HS-5 (cell line): ENCODE measurements around the gene MAP2K3.
"Not testable (repeated sequence)": the region's sequence is repeated elsewhere in the genome, so short reads cannot be mapped to it uniquely, and the experiment has no call there.

Source experiments
- DNase-seq: peaks from one replicate; pipeline ENCODE4 v3.0.0-alpha.2; 2012; ENCODE audit warnings: low read depth

Gene MAP2K3

DNA sequence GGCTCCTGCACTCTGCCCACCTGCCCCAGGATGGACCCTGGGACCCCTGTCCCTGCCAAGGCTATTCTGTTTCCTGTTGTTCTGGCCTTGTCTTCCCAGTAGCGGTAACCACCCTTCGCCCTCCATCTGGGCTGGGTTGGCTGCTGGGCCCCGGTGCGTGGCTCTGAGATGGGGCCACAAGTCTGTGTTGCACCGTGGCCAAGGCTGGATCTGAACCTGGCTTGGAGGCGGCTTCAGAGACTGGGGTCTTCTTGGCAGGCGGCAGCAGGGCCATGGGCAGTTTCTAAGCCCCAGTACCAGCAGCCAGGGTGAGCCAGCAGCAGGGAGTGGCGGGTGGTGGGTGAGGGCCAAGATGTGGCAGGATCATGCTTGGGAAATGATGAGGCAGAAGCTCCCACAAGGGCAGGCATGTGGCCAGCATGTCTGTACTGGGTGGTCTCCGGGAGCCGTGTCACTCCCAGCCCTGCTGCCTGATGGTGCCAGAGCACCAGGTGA is 12.6 kb downstream of the MAP2K3 start:
- DNase-seq, result no peak

DNA sequence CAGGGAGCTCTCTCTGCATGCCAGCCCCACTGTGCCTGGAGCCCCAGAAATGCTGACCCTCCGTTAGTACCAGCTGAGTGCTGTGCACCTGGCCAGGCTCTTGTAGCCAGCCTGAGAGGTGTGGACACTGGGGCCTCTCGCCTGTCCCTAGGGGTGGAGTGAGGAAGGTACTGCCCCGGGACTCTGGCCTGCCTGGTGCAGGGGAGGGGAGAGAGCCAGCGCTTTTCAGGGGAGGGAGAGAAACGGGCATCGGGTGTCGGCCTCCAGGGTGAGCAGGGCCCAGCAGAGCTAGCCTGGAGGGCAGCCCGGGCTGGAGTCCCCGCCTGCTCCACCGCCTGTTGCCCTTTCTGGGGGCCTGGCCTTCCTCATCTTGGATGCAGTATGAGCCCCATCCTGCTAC is 13.1 kb downstream of the MAP2K3 start:
- DNase-seq, result no peak

DNA sequence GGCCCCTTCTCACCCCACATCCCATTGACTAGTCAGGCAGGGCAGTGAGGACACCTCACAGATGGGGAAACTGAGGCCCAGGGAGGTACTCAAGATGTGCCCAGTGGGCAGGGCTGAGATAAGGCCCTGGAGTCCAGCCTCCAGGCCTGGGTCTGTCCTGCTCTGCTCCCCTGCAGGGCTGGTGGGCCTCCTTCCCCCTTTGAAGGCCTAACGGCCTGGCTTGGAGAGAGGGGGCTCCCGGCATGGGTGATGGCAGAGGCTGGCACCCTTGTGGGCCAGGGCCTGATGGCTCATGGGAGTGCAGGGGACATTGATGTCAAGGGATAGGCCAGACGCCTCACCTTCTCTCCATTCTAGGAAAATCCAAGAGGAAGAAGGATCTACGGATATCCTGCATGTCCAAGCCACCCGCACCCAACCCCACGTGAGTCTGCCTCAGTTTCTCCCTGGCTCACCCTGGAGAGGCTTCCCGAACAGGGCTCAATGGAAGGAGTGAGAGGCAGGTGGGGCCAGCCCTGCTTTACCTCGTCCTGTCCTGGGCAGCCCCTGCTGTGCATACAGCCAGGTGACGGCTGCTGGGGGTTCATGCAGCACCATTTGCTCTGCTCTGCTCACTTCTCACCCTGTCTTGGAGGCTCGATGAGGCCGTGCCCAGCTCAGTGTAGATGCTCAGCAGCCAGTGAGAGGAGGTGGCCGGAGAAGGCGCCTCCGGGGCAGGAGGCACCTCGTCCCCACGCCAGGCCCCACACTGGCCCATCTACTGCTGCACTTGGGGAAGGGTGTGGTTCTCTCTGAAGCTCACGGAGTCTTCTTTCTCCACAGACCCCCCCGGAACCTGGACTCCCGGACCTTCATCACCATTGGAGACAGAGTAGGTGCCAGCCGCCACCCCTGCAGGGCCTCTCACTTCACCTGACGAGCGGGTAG is 13.8 kb downstream of the MAP2K3 start:
- no peak for DNase-seq

DNA sequence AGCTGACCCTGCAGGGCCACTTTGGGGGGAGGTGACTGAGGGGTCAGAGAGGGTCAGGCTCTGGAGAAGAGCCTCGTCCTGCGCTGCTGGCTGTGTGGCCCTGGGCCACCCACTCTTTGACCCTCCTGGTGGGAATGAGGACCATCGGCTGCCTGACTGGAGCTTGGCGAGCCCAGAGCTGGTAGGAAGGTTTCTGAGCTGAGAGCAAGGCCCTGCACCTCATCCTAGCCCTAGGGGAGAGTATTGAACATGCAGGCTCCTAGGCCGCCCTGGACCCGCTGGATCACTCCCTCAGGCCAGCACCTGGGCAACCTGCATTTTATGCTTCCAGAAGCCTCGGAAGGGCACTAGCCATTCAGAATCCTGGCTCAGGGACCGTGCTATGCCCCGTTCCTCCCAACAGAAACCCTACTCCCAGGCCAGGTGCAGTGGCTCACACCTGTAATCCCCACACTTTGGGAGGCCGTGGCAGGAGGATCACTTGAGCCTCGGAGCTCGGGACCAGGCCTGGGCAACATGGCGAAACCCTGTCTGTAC is 14.5 kb downstream of the MAP2K3 start:
- no peak for DNase-seq

DNA sequence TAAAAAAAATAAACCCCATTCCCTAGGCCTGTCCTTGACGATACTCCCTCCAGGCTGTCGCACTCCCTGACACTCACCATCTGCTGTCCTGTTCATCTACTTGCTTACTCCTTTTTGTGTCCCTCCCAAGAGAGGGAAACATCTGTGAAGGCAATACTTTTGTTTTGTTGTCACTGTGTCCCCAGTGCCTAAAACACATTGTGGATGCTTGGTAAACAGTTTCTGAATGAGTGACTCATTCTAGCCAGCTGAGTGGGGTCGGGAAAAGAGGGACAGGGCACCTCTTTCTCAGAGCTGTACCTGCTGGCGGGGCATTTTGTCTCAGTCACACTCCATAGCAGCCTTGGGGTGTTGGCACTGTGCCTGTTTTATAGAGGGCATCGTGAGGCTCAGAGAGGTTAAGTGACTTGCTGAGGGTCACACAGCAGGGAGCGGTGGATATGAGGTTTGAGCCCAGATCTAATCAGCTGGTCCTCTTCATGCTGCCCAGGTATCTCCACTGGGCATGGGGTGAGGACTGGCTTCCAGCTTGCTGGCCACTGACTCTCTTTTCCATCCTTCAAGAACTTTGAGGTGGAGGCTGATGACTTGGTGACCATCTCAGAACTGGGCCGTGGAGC is 15.6 kb downstream of the MAP2K3 start:
- DNase-seq, result no peak

DNA sequence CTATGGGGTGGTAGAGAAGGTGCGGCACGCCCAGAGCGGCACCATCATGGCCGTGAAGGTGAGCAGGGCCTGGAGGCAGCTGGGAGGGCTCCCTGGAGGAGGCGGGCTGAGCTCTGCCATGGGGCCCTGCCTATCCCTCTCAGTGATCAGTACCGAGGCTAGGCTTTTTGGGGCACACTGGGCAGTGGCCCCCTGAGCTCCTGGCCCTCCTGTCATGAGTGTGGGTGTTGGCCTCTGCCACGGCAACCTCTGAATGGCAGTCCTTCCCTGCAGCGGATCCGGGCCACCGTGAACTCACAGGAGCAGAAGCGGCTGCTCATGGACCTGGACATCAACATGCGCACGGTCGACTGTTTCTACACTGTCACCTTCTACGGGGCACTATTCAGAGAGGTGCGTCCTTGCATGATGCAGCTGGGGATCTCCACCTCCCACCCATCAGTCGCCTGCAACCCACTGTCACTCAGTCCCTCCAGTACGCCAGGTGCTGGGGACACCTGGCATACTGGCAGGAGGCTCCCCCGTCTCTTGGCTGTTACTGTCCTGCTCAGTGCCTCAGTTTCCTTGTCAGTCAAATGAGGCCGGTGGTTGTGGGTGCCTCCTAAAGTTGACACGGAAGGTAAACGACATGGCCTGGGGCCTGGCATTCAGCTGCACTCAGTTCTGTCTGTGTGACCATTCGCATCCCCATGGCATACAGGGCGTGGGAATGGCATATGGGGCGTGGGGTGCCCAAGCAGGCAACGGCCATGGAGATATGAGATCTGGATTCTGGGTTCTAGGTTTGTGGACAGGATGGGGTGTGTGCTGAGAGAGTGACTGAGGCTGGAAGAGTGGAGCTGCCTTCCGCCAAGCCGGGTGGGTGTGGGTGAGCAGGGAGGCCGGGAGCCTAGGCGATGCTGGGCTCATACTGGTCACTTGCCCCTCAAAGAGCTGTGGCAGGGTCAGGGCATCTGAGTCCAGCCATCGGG is 16.4 kb downstream of the MAP2K3 start:
- DNase-seq, result no peak

DNA sequence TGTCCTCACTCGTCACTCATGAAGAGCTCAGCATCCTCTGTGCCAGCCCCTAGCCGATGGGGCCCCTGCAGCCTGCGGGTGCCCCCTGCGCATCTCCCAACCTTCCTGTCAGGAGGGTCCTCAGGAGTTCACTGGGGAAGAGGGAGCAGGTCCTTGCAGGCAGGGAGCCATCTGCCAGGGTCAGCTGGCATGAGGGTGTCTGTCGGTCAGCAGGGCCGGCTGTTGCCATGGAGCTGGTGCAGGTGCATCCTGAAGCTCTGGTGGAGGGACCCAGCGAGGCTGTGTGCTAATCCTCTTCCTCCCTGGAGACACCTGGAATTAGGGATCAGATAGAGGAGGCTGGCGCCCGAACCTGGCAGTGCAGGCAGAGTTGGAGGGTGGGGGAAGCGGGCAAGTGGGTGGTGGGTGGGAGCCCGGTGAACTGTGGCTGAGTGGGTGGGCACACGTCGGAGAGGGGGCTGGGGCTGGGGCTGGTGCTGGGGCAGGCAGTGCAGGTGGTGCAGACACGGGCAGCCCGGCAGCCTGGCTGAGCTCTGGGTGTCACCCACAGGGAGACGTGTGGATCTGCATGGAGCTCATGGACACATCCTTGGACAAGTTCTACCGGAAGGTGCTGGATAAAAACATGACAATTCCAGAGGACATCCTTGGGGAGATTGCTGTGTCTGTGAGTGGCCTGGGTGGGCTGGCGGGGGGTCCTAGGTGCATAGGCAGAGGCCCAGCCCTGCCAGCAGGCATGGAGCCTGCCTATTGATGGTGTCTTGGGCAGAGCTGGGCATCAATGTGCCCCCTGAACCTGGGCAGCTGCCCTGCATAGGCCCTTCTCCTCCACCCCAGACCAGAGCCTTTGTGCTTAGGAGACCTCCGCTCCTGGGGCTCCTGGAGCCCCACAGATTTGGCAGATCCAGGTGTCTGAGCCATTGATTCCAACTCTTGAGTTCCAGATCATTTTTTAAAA is 17.4 kb downstream of the MAP2K3 start:
- DNase-seq, result no peak

DNA sequence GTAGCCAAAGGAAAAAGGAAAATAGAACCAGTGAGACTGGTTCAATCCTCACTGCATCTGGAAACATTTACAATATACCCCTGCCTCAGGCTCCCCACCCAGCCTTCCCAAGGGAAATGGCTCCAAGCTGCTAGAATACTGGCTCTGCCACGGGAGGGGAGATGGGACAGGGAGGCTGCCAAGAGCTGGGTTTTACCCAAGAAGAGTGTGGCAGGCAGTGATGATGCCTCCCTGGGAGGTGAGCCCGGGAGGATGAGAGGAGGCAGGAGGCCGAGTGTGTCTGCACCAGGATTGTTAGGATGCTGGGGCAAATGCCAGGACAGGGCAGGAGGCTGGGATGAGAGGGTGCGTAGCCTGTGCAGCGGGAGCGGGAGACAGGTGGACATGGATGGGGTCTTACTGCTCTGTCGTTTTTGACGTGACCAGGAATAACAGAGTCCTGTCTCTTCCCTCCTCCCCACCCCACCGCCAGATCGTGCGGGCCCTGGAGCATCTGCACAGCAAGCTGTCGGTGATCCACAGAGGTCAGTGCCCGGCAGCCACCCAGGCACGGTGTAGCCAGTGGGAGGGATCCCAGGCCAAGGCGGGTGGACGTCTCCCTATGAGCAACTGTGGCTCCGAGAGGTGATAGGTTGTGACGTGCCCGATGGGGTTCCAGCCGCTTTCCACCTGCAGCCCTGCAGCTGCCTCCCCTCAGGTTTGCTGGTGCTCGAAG is 18.4 kb downstream of the MAP2K3 start:
- DNase-seq, result no peak

DNA sequence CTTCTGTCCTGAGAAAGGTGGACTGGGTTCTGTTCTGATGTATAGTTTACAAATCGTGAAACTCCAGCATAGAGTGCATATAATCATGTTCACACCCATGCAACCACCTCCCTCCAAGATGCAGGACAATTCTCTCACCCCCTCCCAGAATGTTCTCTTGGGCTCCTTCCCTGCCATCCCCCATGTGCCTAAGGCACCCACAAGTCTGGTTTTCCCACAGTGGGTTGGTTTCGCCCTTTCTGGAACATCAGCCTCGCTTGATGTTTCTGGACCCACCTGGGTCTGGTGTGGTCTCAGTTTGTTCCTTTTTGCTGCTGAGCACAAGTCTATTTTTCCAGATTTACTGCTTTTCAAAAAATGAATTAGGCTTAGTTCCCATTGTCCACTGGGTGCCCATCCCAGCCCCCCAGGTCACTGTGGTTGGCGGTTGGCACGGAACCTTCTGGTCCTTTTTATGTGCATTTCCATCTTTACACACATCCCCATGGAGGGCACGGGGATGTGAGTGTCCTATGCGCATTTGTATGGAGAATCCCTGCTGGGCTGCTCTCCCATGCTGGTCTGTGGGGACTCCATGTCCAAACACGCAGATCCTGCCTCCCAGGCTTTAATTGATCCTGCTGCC is 19.0 kb downstream of the MAP2K3 start:
- DNase-seq, result no peak

DNA sequence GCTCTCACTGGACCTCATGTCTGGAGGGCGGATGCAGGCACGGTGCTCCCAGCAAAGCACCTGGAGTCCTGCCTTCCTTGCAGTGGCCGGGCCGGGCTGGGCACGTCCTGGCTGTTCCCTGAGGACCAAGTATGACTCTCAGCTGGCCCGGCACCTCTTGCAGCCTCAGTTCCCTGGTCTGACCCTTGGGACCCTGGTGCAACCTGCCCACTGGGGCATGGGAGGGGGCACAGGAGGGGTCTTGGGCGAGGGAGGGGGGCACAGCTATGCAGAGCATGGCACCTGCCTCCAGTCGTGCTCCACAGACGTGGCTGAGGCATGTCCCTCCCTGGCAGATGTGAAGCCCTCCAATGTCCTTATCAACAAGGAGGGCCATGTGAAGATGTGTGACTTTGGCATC is 19.6 kb downstream of the MAP2K3 start:
- no peak for DNase-seq

DNA sequence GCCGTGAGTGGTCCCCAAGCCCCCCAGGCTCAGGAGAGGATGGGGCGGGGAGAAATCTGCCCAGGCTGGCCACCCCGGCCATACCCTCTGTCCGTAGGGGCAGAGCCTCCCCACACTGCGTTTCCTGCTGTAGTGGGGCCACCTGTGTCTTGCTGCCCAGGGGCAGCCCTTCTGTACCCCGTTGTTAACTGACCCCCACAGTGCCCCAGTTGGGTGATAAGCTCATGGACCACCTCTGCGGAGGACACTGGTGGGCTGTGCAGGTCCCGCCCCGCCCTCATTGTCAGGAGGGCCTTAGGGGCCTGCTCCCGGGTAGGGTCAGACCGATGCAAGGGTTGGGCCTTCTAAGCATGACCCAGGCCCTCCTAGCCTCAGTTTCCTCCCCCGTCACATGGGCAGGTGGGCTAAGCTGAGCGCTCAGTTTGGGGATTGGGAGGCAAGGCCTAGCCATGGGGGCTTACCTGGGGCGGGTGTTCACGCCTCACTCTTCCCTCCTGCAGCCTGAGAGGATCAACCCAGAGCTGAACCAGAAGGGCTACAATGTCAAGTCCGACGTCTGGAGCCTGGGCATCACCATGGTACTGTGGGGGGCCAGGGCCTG is 20.1 kb downstream of the MAP2K3 start:
- not testable (repeated sequence) for DNase-seq

DNA sequence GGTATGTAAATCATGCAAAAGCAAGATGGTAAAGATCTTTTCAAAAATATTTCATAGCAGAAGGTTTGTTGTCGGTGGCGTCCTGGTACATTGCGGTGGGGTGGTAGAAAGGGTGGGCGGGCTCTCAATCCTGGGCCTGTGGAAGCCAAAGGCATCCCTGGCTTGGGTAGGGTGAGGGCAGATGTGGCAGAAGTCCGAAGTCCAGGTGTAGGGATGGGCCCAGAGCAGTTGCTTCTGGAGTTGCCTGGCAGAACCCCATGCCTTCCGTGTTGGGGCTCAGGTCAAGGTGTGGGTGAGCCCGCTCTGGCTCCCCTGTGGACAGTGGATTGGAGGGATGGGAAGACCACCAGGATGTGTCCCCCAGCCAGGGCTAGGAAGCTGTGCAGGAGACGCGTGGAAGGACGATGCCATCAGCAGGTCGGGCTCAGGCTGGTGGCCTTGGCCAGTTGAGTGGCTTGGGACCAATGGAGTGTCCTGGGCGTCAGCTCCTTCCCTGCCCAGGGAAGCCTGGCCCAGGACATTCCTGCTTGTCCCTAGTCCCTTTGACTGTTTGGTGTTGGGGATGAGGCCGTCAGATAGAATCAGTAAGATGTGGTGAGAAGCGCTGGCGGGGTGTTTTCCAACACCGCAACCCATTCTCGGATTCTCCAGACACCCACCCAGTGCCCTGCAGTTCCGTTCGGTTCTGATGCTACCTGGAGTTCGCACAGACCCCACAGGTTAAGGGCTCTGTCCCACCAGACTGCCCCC is 21.1 kb downstream of the MAP2K3 start:
- not testable (repeated sequence) for DNase-seq

DNA sequence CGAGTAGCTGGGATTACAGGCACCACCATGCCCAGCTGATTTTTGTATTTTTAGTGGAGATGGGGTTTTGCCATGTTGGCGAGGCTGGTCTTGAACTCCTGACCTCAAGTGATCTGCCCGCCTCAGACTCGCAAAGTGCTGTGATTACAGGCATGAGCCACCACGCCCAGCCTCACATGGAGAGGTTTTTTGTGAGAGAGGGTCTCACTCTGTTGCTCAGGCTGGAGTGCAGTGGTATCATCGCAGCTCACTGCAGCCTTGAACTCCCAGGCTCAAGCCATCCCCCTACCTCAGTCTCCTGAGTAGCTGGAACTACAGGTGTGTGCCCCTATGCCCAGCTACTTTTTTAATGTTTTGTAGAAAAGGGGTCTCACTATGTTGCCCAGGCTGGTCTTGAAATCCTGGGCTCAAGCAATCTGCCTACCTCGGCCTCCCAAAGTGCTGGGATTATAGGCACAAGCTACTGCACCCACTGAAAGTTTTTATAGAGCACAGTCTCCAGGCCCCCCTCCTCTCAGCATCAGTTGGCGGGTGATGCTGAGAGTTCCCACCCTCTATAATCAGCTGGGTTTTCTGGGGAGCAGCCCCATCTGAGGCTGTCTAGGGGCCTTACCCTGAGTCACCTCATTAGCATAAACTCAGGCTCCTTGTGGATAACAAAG is 22.2 kb downstream of the MAP2K3 start:
- not testable (repeated sequence) for DNase-seq

DNA sequence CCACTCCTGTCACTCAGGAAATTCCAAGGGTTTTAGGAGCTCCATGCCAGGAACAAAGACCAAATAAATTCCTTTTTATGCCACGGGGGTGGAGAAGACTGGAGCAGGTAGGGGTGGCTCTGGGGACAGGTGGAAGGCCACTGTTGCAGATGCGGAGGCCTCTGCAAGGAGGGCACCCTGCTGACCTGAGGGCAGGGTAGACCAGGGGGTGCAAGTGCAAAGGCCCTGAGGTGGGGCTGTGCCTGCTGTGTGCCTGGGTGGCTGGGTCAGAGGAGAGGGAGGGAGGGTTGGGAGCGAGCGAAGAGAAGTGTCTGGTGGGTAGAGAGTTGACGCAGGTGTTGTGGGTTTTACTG is 22.7 kb downstream of the MAP2K3 start:
- not testable (repeated sequence) for DNase-seq

DNA sequence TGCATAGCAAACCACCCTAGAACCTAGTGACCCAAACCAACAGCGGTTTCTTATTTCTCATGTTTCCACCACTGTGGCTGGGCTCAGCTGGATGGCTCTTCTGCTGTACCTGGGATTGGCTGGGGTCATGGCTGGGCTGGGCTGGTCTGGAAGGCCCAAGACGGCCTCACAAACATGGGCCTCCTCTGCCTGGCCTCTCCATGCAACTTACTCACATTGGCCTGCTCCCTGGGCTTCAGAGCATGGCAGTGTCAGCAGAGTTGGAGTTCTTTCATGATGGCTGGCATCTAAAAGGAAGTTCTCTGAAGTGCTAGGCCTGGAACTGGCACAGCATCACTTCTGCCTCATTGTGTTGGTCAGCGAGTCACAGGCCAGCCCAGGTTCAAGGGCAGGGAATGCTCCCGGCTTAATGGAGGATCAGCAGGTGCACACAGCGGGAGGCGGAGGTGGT is 24.4 kb downstream of the MAP2K3 start:
- not testable (repeated sequence) for DNase-seq

DNA sequence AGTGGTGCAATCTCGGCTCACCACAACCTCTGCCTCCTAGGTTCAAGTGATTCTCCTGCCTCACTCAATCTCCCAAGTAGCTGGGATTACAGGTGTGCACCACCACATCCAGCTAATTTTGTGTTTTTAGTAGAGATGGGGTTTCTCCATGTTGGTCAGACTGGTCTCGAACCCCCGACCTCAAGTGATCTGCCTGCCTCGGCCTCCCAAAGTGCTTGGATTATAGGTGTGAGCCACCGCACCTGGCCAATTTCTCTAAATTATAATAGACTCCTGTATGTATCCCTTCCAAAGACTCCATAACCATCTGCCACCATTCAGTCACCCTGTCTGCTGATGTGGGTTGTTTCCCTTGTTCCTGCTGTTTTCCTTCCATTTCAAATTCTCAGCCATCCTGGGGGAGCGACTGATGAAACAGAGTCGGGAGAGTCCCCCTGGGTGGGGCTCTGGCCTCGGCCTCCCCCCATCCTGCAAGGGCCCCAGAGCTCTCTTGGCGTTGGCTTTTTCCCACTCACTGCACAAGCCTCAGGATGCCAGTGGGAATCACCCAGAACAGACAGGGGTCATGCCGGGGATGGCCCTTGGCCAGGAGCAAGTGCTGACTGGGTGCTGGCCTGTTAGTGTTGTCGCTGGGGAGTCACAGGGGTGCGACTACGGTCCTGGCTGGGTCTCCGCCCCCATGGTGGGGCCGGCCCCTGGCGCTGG is 25.7 kb downstream of the MAP2K3 start:
- not testable (repeated sequence) for DNase-seq
